Inflammatory macrophage treated with lipopolysaccharide for 1 hour (primary cell): ENCODE measurements around the gene CHID1.

Experiments
- DNase-seq, 2 donors: peaks; one replicate each; pipeline ENCODE4 v3.0.0-alpha.2; 2020 to 2022

The CHID1 gene

GRCh38 chr11:910589-911030 lies at the start of gene CHID1:
Gene CHID1, minus strand, starts transcription at chr11:910810. Its CDS starts 5,994 bp downstream, at chr11:904816.
- DNase-seq = peak; percentile 71 to 78

GRCh38 chr11:959608-960007 lies 49.0 kb upstream of the CHID1 start:
- no peak for DNase-seq

- DNase-seq = no peak
Measured at GRCh38 chr11:959027-959426, 48.4 kb upstream of the CHID1 start.

- DNase-seq = no peak
Measured at GRCh38 chr11:958101-958500, 47.5 kb upstream of the CHID1 start.

GRCh38 chr11:957212-957920 lies 46.8 kb upstream of the CHID1 start:
- DNase-seq = no peak

GRCh38 chr11:955154-956063 lies 44.8 kb upstream of the CHID1 start:
- DNase-seq = no peak

- DNase-seq = peak; percentile 46 to 57
Measured at GRCh38 chr11:954392-955153, 44.0 kb upstream of the CHID1 start.

GRCh38 chr11:953512-953911 lies 42.9 kb upstream of the CHID1 start:
- no peak for DNase-seq

- DNase-seq = no peak
Measured at GRCh38 chr11:952406-953385, 42.1 kb upstream of the CHID1 start.

GRCh38 chr11:951507-951906 lies 40.9 kb upstream of the CHID1 start:
- DNase-seq = no peak

- DNase-seq = no peak
Measured at GRCh38 chr11:947744-948143, 37.1 kb upstream of the CHID1 start.

- no peak for DNase-seq
Measured at GRCh38 chr11:945986-946385, 35.4 kb upstream of the CHID1 start.

GRCh38 chr11:944711-945470 lies 34.3 kb upstream of the CHID1 start:
- no peak for DNase-seq

- DNase-seq = peak in 1 of 2 donors; percentile 16
Measured at GRCh38 chr11:942823-943222, 32.2 kb upstream of the CHID1 start.

- DNase-seq = no peak
Measured at GRCh38 chr11:940496-941135, 30.0 kb upstream of the CHID1 start.

GRCh38 chr11:937841-938261 lies 27.2 kb upstream of the CHID1 start:
- DNase-seq = no peak

- no peak for DNase-seq
Measured at GRCh38 chr11:936199-936598, 25.6 kb upstream of the CHID1 start.

GRCh38 chr11:934527-934926 lies 23.9 kb upstream of the CHID1 start:
- DNase-seq = no peak

- no peak for DNase-seq
Measured at GRCh38 chr11:933936-934335, 23.3 kb upstream of the CHID1 start.

- DNase-seq = peak; percentile 20 to 31
Measured at GRCh38 chr11:933142-933851, 22.7 kb upstream of the CHID1 start.
